Right lung (tissue), 5 donors: ENCODE results near the gene TMEM14C. TPM values are rescaled to one million over a fixed set of nuclear protein-coding genes. Genes with fewer than 3 reads are reported as not detected.
"Not testable (repeated sequence)": the region's sequence is repeated elsewhere in the genome, so short reads cannot be mapped to it uniquely, and the experiment has no call there.

Experiments
- DNase-seq, 2 donors: peaks; one replicate each; pipeline ENCODE4 v3.0.0-alpha.2; 2013
- polyA plus RNA-seq, 5 donors: library from polyadenylated mRNA; unstranded; fragments of 120-200 nt; gene quantifications; one replicate each; pipeline versions ENCODE4 v1.2.1 to v1.2.3, GENCODE V29; 2013; ENCODE audit warnings: inconsistent platforms in 1 of 5, low replicate concordance in 1 of 5; ENCODE audit not compliant: insufficient read length in 5 of 5, insufficient read depth in 1 of 5

Gene TMEM14C
- polyA plus RNA-seq, 5 donors, result 140 to 166 (median 149) TPM

DNA sequence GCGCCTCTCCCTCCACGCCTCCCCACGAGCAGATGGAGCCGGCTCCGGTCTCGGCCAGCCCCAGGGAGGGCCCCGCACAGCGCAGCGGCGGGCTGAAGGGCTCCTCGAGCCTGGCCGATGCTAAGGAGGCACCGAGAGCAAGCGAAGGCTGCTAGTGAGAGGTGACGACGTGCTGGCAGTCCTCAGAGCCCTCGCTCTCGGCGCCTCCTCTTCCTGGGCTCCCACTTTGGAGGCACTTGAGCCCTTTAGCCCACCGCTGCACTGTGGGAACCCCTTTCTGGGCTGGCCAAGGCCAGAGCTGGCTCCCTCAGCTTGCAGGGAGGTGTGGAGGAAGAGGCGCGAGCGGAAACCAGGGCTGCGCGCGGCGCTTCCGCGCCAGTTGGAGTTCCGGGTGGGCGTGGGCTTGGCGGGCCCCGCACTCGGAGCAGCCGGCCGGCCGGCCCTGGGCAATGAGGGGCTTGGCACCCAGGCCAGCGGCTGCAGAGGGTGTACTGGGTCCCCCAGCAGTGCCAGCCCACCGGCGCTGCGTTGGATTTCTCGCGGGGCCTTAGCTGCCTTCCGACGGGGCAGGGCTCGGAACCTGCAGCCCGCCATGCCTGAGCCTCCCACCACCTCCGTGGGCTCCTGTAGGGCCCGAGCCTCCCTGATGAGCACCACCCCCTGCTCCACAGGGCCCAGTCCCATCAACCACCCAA lies 2.5 kb upstream of the TMEM14C start:
- peak; percentile 32 for DNase-seq

DNA sequence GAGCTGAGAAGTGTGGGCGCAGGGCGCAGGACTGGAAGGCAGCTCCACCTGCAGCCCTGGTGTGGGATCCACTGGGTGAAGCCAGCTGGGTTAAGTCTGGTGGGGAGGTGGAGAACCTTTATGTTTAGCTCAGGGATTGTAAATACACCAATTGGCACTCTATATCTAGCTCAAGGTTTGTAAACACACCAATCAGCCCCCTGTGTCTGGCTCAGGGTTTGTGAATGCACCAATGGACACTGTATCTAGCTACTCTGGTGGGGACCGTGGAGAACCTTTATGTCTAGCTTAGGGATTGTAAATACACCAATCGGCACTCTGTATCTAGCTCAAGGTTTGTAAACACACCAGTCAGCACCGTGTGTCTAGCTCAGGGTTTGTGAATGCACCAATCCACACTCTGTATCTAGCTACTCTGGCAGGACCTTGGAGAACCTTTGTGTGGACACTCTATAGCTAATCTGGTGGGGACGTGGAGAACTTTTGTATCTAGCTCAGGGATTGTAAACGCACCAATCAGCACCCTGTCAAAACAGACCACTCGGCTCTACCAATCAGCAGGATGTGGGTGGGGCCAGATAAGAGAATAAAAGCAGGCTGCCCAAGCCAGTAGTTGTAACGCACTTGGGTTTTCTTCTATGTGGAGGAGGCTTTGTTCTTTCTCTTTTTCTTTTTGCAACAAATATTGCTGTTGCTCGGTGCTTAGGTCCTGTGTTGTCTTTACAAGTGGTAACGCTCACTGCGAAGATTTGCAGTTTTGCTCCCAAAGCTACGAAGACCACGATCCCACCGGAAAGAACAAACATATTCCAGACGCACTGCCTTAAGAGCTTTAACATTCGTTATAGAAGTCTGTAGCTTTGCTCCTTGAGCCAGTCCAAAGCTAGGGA lies 1.7 kb upstream of the TMEM14C start:
- DNase-seq, result not testable (repeated sequence)

DNA sequence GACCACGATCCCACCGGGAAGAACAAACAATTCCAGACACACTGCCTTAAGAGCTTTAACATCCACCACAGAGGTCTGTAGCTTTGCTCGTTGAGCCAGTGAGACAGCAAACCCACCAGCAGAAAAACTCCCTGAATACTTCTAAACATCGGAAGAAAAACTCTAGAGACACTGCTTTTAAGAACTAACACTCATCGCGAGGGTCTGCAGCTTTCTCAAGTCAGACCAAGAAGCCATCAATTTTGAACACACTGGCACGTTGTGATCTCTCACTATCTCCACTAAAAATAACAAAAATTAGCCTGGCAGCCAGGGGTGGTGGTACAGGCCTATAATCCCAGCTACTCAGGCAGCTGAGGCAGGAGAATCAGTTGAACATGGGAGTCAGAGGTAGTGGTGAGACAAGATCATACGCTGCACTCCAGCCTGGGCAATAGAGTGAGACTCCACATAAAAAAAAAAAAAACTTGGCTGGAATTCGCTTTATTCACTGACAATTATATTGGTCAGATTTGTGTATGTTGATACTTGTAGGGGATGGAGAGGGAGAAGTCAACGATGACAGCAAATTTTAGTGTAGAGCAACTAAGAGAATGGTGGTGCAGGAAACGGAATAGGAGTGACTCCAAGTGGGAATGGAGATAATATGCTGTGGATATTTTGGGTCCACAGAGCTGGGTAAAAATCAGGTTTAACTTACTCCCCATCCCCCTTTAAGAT lies 860 bp upstream of the TMEM14C start:
- no peak for DNase-seq

GRCh38 chr6:10722570-10722819 lies 375 bp upstream of the TMEM14C start:
- no peak for DNase-seq

- no peak for DNase-seq
Measured at GRCh38 chr6:10723567-10723881, 654 bp downstream of the TMEM14C start.

DNA sequence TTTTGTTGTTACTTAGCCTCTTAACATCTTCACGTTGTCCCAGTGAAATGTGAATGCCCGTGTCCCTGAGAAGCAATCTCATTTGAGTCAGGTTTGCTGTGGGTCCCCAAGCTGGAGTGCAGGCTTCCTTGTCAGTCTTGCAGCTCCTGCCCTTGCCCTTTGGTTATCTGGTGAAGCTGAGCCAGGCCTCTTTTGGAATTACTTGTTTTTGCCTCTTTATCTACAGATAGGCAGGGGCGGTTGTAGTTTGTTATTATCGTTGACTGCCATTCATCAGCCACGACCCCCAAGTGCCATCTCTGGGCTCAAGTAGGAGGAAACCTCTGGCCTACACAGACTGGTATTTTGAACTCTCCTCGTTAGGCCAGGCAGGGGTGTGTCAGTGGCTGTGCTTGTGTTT lies 2.2 kb downstream of the TMEM14C start:
- DNase-seq, result no peak

DNA sequence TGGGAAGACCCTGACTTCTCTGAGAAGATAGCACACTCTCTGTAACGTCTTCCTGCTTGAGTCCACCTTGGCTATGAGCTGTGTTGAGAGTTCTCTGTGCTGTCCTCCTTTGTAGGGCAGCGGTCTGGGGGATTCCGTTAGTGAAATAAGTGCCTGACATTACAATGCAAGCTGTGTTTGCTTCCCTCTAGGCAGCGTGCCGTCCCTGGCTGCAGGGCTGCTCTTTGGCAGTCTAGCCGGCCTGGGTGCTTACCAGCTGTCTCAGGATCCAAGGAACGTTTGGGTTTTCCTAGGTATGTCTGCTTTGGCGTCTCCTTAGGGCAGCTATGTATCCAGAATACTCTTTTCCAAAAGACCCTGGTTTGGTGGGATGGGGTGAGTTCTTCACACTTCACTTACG lies 2.8 kb downstream of the TMEM14C start:
- no peak for DNase-seq

GRCh38 chr6:10730254-10730653 lies 7.4 kb downstream of the TMEM14C start:
- no peak for DNase-seq

DNA sequence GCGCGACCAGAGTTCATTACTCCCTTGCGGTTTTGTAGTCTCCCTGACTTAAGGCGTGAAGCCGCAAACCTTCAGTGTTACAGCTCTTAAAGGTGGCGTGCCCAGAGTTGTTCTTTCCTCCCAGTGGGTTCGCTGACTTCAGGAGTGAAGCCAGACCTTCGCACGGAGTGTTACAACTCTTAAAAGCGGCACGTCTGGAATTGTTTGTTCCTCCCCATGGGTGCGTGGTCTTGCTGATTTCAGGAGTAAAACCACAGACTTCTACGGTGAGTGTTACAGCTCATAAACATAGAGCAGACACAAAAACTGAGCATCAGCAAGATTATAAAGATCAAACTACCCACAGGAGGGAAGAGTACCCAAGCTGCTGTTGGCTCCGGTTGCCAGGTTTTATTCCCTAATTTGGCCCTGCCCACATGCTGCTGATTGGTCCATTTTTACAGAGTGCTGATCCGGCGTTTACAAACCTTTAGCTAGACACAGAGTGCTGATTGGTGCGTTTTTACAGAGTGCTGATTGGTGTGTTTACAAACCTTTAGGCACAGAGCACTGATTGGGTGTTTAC lies 10.4 kb downstream of the TMEM14C start:
- DNase-seq, result no peak

DNA sequence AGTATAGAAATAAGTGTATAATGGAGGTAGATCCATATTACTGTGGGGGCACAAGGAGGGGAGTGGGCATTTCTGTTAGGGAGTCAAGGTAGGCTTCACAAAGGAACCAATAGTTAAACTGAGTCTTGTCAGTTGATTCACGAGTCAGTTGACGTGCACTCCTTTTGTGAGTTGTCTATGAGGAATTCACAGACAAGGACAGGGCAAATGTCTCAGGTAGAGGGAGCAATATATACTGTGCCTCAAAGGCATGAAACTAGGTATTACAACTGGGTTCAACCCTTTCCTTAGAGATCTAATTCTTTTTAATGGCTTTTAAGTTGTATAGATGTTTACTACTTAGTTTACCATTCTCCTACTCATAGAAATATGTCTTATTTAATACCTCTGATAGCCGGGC lies 11.0 kb downstream of the TMEM14C start:
- DNase-seq, result no peak

DNA sequence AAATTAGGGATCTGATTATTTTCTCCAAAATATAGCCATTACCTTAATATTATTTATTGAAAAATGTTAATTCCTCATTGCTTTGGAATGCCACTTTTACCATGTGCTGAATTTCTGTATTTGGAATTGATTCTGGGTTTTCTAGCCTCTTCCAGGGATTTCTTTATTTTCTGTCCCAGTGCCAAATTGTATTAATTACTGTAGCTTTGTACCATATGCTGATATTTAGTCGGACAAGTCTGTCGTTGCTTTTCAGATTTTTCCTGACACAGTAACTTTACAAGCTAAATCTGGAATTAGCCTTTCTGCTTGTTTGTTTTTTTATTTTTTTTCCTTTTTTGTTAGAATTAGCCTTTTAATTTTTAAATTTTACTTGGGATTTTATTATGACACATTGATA lies 13.9 kb downstream of the TMEM14C start:
- no peak for DNase-seq

- DNase-seq, result no peak
Measured at GRCh38 chr6:10740061-10740460, 17.2 kb downstream of the TMEM14C start.

- not testable (repeated sequence) for DNase-seq
Measured at GRCh38 chr6:10741643-10742042, 18.8 kb downstream of the TMEM14C start.

GRCh38 chr6:10742251-10742650 lies 19.4 kb downstream of the TMEM14C start:
- DNase-seq, result no peak

DNA sequence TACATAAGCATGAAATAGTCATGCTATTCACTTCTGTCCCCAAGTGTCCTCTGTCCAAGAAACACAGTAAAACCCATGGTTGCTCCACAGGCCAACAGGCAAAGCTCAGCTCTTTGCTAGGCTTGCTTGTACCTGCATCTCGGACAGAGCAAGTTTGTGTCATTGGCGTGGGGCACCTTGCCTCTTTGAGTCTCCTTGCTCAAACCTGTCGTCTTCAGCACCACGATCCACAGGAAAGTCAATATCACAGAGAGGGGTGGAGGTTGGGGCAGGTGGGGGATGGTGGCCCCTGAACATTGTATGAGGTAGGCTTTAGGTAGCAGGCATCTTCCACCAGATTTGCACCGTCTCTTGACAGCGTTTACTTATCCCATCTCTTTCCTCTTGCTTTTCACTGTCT lies 20.6 kb downstream of the TMEM14C start:
- no peak for DNase-seq

- DNase-seq, result no peak
Measured at GRCh38 chr6:10745116-10745515, 22.2 kb downstream of the TMEM14C start.

- DNase-seq, result no peak
Measured at GRCh38 chr6:10746915-10747250, 24.0 kb downstream of the TMEM14C start.

DNA sequence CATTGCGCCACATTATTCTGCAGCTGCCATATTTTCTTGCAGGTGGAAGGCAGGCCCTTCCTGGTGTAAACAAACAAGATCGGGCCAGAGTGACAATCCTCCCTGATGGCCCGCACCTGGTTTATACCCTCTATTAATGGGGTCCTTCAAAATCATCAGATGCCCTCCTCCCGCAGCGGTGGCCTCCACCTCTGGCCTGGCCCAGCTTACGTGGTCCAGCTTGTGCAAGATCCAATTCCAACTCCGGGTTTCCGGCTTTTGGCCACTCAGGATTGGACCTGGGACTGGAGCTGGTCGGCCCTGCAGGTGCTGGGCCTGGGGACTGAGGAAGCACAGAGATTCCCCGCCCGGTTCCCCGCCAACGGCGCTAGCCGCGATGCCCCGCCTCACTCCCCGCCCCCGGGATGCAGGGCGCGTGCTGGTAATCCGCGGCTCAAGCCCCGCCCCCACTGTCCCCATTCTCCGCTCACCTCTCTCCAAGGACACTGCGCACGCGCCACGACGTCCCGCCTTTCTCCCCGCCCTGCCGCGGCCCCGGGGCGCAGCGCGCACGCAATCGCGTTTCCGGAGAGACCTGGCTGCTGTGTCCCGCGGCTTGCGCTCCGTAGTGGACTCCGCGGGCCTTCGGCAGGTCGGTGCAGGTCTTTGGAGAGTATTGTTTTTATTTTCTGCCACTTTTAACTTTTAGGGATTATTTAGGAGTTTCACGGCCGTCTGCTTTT lies 24.5 kb downstream of the TMEM14C start, which contains the start of gene TMEM14B:
Gene TMEM14B (plus strand): TSS at position 555 of the 722 bp plus-strand sequence. CDS start 1,441 bp downstream, outside the sequence.
- DNase-seq, result peak; percentile 98

GRCh38 chr6:10749734-10750133 lies 26.9 kb downstream of the TMEM14C start:
- no peak for DNase-seq

DNA sequence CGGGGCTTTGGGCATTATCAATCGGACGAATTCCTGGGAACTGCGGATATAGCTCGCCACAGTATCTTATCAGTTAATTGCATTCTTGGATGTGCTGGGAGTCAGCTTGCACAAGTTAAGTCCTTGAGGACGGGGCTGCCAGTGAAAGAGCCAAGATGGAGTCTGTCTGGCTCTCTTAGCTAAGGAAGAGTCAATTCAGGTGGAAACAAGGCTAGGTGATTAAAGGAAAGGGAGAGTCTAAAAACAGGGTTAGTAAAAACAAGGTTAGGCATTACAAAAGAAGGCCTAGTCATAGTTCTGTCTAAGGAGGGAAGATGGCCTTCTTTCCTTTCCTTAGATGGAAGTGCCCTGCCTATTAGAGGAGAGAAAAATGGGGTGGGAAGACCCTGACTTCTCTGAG lies 27.7 kb downstream of the TMEM14C start:
- not testable (repeated sequence) for DNase-seq

DNA sequence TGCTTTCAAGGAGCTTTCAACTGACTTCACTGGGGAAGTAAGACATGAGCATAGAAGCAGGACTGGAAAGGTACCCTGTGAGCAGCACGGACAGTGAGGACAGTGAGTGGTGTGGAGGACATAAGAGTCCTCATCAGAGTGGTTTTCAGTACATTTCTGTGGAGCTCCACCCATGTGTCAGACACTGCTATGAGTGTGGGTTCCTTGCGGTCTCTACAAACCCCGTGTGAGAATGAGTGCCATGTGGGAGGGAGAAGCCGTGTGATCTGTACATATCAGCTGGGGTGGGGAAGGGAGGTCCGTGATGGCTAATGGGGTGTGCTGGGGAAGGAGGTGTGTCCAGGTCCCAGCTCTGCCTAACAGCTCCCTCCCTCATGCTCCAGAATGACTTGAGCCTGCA lies 28.9 kb downstream of the TMEM14C start:
- DNase-seq, result not testable (repeated sequence)

DNA sequence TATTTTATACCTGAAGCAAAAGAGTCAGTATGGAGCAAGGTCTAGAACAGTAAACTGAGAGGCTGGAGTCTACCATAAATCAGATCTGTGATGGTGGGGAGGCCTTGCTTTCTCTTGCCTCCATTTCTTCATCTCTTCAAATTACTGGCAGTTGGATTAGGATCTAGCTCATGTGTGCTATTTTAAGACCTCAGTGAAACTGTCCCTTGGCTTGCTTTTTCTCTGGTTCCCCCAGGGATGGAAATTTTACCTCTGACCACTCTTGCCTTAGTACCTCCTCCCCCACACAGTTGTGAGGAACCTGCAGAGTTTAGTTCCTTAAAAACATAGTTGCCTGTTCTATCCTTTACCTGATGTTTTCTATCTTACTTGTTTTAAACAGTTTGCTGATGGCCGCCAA lies 33.2 kb downstream of the TMEM14C start:
- DNase-seq, result no peak
